HepG2 (cell line): ENCODE measurements around the gene TMEM86B. TPM values are rescaled to one million over a fixed set of nuclear protein-coding genes. Genes with fewer than 3 reads are reported as not detected.

Source experiments
- ARHGAP35 ChIP-seq: sonication (generic); formaldehyde crosslinking; IDR thresholded peaks from 2 replicates; pipeline ENCODE4 v1.9.0; 2022; ENCODE audit warnings: mild to moderate bottlenecking, inconsistent platforms, moderate library complexity, missing genetic modification reagents, borderline replicate concordance
- CREB3 ChIP-seq: sonication (generic); formaldehyde crosslinking; IDR thresholded peaks from 2 replicates; pipeline ENCODE4 v1.5.0; 2020; ENCODE audit warnings: missing genetic modification reagents
- ISL2 ChIP-seq: sonication (generic); formaldehyde crosslinking; IDR thresholded peaks from 2 replicates; pipeline ENCODE4 v1.5.0; 2020; ENCODE audit warnings: missing genetic modification reagents
- KLF12 ChIP-seq: sonication (generic); formaldehyde crosslinking; IDR thresholded peaks from 2 replicates; pipeline ENCODE4 v1.4.0; 2020; ENCODE audit warnings: missing genetic modification reagents, borderline replicate concordance
- NCOR1 ChIP-seq: fragments of 200-600 bp; sonication (generic); IDR thresholded peaks from 2 replicates; pipeline ENCODE4 v1.7.0; 2017; ENCODE audit warnings: antibody characterized with exemption, low read length, borderline replicate concordance
- PHF8 ChIP-seq: sonication (generic); formaldehyde crosslinking; IDR thresholded peaks from 2 replicates; pipeline ENCODE4 v1.5.0; 2020; ENCODE audit warnings: missing genetic modification reagents
- RFXANK ChIP-seq: IDR thresholded peaks from 2 replicates; pipeline ENCODE4 v1.6.1; 2016
- SYNCRIP ChIP-seq: fragments of 200-400 bp; formaldehyde crosslinking; IDR thresholded peaks from 2 replicates; pipeline ENCODE4 v1.6.1; 2018; ENCODE audit warnings: mild to moderate bottlenecking, low read depth, low read length; ENCODE audit not compliant: insufficient read depth
- TRIM22 ChIP-seq: fragments of 450-650 bp; IDR thresholded peaks from 2 replicates; pipeline ENCODE4 v1.6.1; 2017
- XRCC5 ChIP-seq: fragments of 200-400 bp; formaldehyde crosslinking; optimal IDR thresholded peaks from 2 replicates; pipeline ENCODE3; 2017; ENCODE audit warnings: mild to moderate bottlenecking, low read length
- ZHX2 ChIP-seq, 2 experiments: sonication (generic) in 1 of 2; formaldehyde crosslinking in 1 of 2; IDR thresholded peaks; 2 replicates each; pipeline versions ENCODE4 v1.6.1 to v1.9.0; 2014 to 2022; ENCODE audit warnings: antibody characterized with exemption in 1 of 2, borderline replicate concordance in 1 of 2, inconsistent platforms in 1 of 2, low read depth in 1 of 2, missing genetic modification reagents in 1 of 2
- ZNF136 ChIP-seq: sonication (generic); formaldehyde crosslinking; IDR thresholded peaks from 2 replicates; pipeline ENCODE4 v1.8.1; 2022; ENCODE audit warnings: low read depth, mild to moderate bottlenecking, moderate library complexity, missing genetic modification reagents
- ZNF326 ChIP-seq: sonication (generic); formaldehyde crosslinking; IDR thresholded peaks from 2 replicates; pipeline ENCODE4 v1.4.0; 2020; ENCODE audit warnings: missing genetic modification reagents, borderline replicate concordance
- ZNF331 ChIP-seq: sonication (generic); formaldehyde crosslinking; IDR thresholded peaks from 2 replicates; pipeline ENCODE4 v1.4.0; 2020; ENCODE audit warnings: missing genetic modification reagents
- ZNF335 ChIP-seq: sonication (generic); formaldehyde crosslinking; IDR thresholded peaks from 2 replicates; pipeline ENCODE4 v1.4.0; 2020; ENCODE audit warnings: missing genetic modification reagents
- ZNF33B ChIP-seq: sonication (generic); formaldehyde crosslinking; IDR thresholded peaks from 2 replicates; pipeline ENCODE4 v1.5.1; 2020; ENCODE audit warnings: mild to moderate bottlenecking, missing genetic modification reagents
- ZNF512B ChIP-seq: sonication (generic); formaldehyde crosslinking; IDR thresholded peaks from 2 replicates; pipeline ENCODE4 v1.5.1; 2020; ENCODE audit warnings: missing genetic modification reagents, mild to moderate bottlenecking, borderline replicate concordance
- ZNF557 ChIP-seq: sonication (generic); formaldehyde crosslinking; IDR thresholded peaks from 2 replicates; pipeline ENCODE4 v1.4.0; 2020; ENCODE audit warnings: missing genetic modification reagents
- ZNF598 ChIP-seq: sonication (generic); formaldehyde crosslinking; IDR thresholded peaks from 2 replicates; pipeline ENCODE4 v1.5.1; 2020; ENCODE audit warnings: mild to moderate bottlenecking, missing genetic modification reagents, borderline replicate concordance
- polyA plus RNA-seq, 8 experiments: library from polyadenylated mRNA; depleted of rRNA in 3 of 8; stranded (reverse) in 7 of 8; unstranded in 1 of 8; fragments of >200 nt; fragmentation: Illumina TruSeq in 4 of 8; extraction: Trizol in 4 of 8; gene quantifications; 2 replicates each; pipeline versions ENCODE4 v1.2.1 to v1.2.3, GENCODE V29; 2011 to 2016; ENCODE audit warnings: low read depth in 4 of 8, missing spikeins in 1 of 8, mixed read lengths in 1 of 8; ENCODE audit not compliant: insufficient read depth in 1 of 8
- total RNA-seq, 5 experiments: library from RNA; depleted of rRNA; stranded (reverse); fragments of >200 nt; fragmentation: Illumina TruSeq; extraction: Trizol; gene quantifications; 2 replicates each; pipeline ENCODE4 v1.2.3, GENCODE V29; 2016; ENCODE audit warnings: low read depth in 1 of 5

TMEM86B gene
- total and polyA plus RNA-seq, 2 of the 13 experiments (the other 11 are each of a cell fraction or from before 2014, with no cell fraction given): 7.7 to 9.6 TPM

- TF ChIP-seq ZNF33B (no peak), NCOR1 (no peak), ISL2 (CRISPR knock-in tag) (0 out of 2 replicates have a peak, but pooled peaks have one; percentile 29), ZNF598 (CRISPR knock-in tag) (no peak), ZNF557 (no peak), XRCC5 (peak; percentile 41), ZNF326 (CRISPR knock-in tag) (no peak), ARHGAP35 (CRISPR knock-in tag) (no peak), PHF8 (CRISPR knock-in tag) (peak; percentile 36; the same call in 1 of the 2 replicates), ZNF335 (CRISPR knock-in tag) (no peak; the same call in 1 of the 2 replicates), KLF12 (no peak), ZNF512B (CRISPR knock-in tag) (no peak), CREB3 (CRISPR knock-in tag) (no peak), RFXANK (no peak), ZNF331 (CRISPR knock-in tag) (peak; percentile 70), TRIM22 (no peak), ZNF136 (no peak), ZHX2 (IDR thresholded peaks at IDR 0.05; ENCODE audit: low read depth) (no peak), ZHX2 (CRISPR knock-in tag; IDR thresholded peaks at IDR 0.05; ENCODE audit: borderline replicate concordance) (no peak), SYNCRIP (no peak)
Observed at GRCh38 chr19:55228403-55229031, at the start of gene TMEM86B (continued).
